Right lobe of liver (tissue), 4 donors: ENCODE data around the gene WDR77.

Experiments
- CTCF ChIP-seq, 4 donors: fragments of 200-600 bp in 3 of 4; fragments of 450-650 bp in 1 of 4; IDR thresholded peaks; one replicate each; pipeline versions ENCODE4 v1.5.1 to v1.8.0; 2016 to 2022; ENCODE audit warnings: antibody characterized with exemption in 4 of 4, mild to moderate bottlenecking in 2 of 4
- POLR2A ChIP-seq: fragments of 450-650 bp; IDR thresholded peaks from one replicate; pipeline ENCODE4 v1.6.1; 2017; ENCODE audit warnings: antibody characterized with exemption, mild to moderate bottlenecking
- donor health status: DM: no; HTN: no; CAD: no.
- donor health status: DM: no; HTN: no; CAD: no.
- donor health status: DM: no; HTN: yes; CAD: no.

- TF ChIP-seq CTCF (IDR thresholded peaks at IDR 0.05) (no peak), POLR2A (no peak)
These were observed 556 bp downstream of the WDR77 start for GRCh38 chr1:111448482-111448917.
